ENCODE data around the gene TAF7L. TPM values are rescaled to one million over a fixed set of nuclear protein-coding genes. Genes with fewer than 3 reads are reported as not detected.

Gene TAF7L
- total RNA-seq, 1 experiment from 2014 or later = not detected

DNA sequence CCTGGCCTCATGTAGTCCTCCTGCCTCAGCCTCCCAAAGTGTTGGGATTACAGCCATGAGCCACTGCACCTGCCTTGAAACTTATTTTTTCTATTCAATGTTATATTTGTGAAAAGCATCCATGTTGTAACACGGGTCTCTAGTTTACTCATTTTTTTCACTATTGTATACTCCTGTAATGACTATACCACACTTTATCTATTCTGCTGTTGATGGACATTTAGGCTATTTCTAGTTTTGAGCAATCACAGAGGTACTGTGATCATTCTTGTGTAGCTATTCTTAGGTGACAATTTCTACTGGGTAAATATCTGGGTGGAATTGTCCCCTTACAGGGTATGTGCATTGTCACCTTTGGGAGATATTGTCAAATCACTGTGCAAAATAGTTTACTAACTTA, 67.9 kb downstream of the TAF7L start:
- DNase-seq (ENCODE audit: low read depth) = no peak

DNA sequence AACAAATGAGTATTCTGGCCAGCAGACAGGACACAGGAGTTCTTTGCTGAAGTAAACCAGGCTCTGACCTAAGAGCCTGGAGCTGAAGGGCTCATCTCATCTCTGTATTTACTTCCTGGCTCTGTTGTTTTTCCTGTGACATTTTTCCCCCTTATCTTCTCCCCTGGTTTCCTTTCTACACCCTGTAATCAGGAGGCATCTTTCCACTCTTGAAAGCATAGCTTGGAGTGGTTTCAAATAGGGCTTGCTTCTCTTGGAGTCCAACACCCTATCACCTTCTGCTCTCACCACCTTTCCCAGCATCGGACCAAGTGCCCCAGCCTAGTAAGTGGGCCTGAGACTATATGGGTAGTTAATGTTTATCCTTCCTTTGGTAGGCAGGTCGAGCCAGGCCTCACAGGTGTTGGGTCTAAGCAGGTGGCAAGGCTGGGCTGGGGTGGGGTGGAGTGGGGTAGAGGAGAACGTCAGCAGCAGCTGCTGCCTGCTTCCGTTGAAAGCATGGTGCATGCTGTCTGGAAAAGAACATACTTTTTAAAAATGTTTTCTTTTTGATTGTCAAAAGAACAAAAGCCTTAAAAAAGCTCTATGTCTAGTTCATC, 70.4 kb downstream of the TAF7L start:
- no peak for DNase-seq (ENCODE audit: low read depth)

DNA sequence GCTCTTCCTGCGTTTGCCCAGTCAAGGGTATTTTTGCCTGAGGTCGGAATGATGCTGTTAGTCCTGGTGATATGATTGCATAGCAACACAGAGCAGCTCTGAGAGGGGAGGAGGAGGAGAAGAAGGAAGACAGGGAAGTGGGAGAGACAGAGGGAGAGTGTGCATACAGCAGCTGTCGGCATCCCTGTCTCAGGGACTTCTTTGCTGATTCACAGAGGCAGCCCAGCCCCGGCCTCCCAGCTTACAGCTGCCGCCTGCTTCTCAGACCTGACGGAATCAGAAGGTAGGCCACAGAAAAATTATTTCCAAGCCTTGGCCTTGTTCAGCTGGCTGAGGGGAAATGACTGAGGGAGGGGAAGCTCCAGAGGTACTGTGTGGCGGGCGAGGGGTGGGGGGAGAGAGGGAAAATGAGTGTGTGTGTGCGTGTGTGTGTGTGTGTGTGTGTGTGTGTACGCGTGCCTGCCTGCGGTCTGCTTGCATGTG, 71.2 kb downstream of the TAF7L start:
- peak; percentile 69 for DNase-seq (ENCODE audit: low read depth)

DNA sequence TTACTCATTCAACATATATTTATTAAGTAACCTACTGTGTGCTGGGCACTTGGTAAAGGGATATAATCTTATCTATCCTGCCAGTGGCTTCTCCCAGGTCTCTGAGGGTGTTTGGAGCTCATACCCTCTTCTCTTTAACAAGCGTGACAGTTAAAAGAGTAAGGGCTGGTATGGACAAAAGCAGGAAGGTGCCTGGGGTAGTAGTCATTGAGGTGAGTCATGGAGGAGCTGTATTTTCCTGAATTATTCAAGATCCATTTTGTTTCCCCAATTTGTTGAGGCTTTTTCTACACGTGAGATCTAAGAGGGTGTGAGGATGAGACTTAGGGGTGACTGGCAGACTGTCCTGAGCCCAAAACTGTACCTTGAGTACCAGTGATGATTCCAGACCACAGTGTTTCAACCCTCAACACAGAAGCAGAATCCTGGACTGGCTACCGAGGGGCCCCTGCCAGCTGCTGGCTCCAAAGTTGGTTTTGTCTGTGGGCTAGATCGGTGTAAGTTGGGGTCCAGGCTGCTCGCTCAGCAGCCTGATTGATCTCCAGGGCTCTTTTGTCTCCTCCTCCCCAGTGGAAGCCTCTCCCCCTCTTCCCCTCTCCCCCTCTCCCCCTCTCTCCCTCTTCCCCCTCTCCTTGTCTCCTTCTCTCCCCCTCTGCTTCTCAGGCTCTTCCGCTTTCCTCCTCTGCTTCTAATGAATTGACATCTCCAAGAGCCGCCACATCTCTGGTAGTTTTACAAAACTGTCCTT, 71.8 kb downstream of the TAF7L start, which contains the start of gene DRP2:
TSS of gene DRP2 (plus strand) at position 671 of the 748 bp plus-strand sequence. CDS start 11,862 bp downstream, outside the sequence.
- DNase-seq (ENCODE audit: low read depth) = peak; percentile 59

Small RNAs within 50 kb of the gene (small RNA-seq; reads per million reads assigned to genes)
- gene RNU6-934P = not detected

Other genes with a start within 250 kb of the TAF7L start
- 20.0 TPM in 2 replicates for gene TRMT2B, start 239.2 kb downstream of the TAF7L start, total RNA-seq (2014; rRNA removed; shearing (Covaris generic))
- gene TMEM35A, start 212.5 kb downstream of the TAF7L start, total RNA-seq (2014; rRNA removed; shearing (Covaris generic)) = 0.16 TPM in 1 of 2 replicates, not detected in the other
- gene CENPI, start 193.1 kb downstream of the TAF7L start, total RNA-seq (2014; rRNA removed; shearing (Covaris generic)) = 18.4 and 19.1 TPM in 2 replicates
- 7.2 TPM in 2 replicates for gene DRP2, start 71.5 kb downstream of the TAF7L start, total RNA-seq (2014; rRNA removed; shearing (Covaris generic))
- 11.7 and 13.7 TPM in 2 replicates for gene TIMM8A, start 57.4 kb upstream of the TAF7L start, total RNA-seq (2014; rRNA removed; shearing (Covaris generic))
- gene BTK, start 94.9 kb upstream of the TAF7L start, total RNA-seq (2014; rRNA removed; shearing (Covaris generic)) = not detected in 2 replicates
- 1,301 and 1,696 TPM in 2 replicates for gene RPL36A, start 99.7 kb upstream of the TAF7L start, total RNA-seq (2014; rRNA removed; shearing (Covaris generic))
- gene GLA, start 116.6 kb upstream of the TAF7L start, total RNA-seq (2014; rRNA removed; shearing (Covaris generic)) = 40.9 and 48.2 TPM in 2 replicates
- gene HNRNPH2, start 116.9 kb upstream of the TAF7L start, total RNA-seq (2014; rRNA removed; shearing (Covaris generic)) = 52.0 and 62.1 TPM in 2 replicates
- gene ARMCX4, start 194.1 kb upstream of the TAF7L start, total RNA-seq (2014; rRNA removed; shearing (Covaris generic)) = 0.98 and 1.2 TPM in 2 replicates